ENCODE results near the gene ARHGAP42.
"Not testable (repeated sequence)": the region's sequence is repeated elsewhere in the genome, so short reads cannot be mapped to it uniquely, and the experiment has no call there.

ARHGAP42 gene

DNA sequence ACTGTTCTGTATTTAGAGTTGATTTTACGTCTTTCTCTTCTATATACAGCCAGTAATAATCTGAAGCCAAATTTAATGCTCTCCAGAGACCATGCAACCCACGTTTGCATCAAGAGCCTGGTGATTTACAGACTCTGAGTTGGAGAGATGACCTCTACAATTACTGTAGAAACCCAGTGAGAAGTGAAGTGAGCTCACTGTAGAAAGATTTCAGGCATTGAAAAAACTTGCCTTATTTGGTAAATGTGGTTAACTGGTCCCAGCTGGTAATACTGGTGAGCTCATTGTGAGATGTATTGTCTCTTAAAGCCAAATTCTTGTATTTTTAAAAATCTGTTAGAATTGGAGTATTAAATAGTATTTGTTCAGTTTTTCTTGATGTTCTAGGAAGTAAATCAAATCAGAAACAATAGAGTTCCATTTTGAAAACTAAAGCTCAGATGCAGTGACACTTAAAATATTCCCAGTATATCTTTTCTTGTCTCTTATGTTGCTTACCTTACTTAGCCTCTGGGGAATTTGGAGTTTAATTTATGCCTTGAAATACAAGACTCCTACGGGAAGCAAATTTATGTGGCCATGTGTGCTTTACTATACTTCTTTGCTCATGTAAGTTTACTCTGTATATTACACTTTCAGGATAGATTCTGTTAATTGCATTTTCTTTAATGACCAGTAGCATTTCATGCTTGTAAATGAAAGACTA lies 189.9 kb downstream of the ARHGAP42 start:
- no peak for DNase-seq

DNA sequence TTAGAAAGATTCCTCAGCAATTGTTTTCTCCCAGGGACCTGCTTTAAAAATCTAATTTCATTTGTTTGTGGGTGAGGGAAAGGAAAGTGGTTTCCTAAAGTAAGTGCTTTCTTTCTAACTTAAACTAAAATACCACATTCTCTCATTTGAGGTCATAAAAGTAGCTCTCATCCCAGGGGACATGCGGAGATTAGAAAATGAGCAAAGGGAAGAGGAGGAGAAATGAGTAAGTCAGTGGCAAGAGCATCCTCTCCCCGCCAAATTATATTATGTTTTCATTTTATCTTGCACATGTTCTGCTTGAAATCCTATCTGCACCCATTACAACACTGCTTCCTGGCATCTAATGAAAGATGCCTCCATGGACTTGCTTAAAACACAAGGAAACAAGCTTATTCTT lies 191.4 kb downstream of the ARHGAP42 start:
- DNase-seq = no peak

- no peak for DNase-seq
Observed at GRCh38 chr11:100882957-100883356, 195.9 kb downstream of the ARHGAP42 start.

DNA sequence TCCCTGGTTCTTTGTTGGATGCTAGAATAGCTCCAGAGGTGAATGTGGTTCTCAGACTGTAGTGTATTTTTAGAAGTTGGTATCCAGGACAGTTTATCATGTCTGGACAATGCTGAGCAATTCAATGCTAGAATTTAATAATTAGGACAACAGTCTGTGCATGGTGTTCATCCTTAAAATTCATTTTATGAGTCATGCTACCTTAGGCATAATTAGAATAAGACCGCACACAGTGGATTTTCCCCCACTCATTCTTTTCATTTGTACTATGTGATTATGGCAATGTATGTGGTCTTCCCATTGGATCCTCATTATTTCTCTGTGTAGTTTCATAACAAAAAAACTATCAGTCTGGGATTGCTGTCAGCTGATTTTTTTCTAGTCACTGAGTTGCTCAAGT lies 196.7 kb downstream of the ARHGAP42 start:
- no peak for DNase-seq

GRCh38 chr11:100887659-100888058 lies 200.6 kb downstream of the ARHGAP42 start:
- no peak for DNase-seq

DNA sequence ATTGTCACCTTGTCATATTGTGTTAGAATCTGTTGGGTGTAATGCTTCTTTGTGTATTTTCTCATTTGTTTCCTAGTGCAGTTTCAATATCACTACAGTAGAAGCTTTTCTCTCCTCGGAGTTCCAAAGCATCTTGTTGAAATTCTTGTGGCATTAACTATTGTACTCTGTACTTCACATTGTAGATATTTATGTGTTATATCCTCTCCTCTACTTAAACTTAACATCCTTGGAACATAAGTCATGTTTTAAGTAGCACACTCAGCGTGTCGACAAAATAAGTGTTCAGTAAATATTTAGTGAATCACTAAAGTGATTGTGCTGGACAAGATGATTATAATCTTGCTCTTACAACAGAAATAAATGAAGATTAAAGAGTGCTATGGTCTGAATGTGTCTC lies 201.7 kb downstream of the ARHGAP42 start:
- no peak for DNase-seq

GRCh38 chr11:100889758-100890157 lies 202.7 kb downstream of the ARHGAP42 start:
- DNase-seq = no peak

GRCh38 chr11:100890789-100891188 lies 203.7 kb downstream of the ARHGAP42 start:
- DNase-seq = no peak

DNA sequence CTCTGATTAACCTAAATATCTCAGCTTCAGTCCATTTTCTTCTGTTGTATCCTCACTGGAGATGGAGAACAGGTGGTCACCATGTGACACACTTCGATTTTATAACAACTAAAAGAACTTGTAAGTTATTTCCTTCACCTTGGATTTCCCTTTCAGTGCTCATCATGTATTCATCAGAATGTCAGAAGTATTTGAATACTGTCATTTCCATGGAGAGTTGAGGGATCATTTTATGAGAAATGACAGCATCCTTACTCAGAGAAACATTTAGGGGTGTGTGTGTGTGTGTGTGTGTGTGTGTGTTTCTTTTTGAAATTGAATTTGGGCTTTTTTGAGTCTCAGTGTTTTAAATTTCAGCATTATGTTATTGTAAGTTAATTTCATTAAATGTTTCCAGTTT lies 205.8 kb downstream of the ARHGAP42 start:
- no peak for DNase-seq

GRCh38 chr11:100895449-100895848 lies 208.4 kb downstream of the ARHGAP42 start:
- no peak for DNase-seq

DNA sequence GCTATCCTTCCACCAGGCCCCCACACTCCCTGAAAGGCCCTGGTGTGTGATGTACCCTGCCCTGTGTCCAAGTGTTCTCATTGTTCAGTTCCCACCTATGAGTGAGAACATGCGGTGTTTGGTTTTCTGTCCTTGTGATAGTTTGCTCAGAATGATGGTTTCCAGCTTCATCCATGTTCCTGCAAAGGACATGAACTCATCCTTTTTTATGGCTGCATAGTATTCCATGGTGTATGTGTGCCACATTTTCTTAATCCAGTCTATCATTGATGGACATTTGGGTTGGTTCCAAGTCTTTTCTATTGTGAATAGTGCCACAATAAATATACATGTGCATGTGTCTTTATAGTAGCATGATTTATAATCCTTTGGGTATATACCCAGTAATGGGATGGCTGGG lies 208.9 kb downstream of the ARHGAP42 start:
- not testable (repeated sequence) for DNase-seq

GRCh38 chr11:100901471-100901870 lies 214.4 kb downstream of the ARHGAP42 start:
- DNase-seq = not testable (repeated sequence)

- DNase-seq = no peak
Observed at GRCh38 chr11:100902454-100903141, 215.5 kb downstream of the ARHGAP42 start.

- no peak for DNase-seq
Observed at GRCh38 chr11:100903284-100903683, 216.2 kb downstream of the ARHGAP42 start.

- DNase-seq = no peak
Observed at GRCh38 chr11:100905684-100906083, 218.6 kb downstream of the ARHGAP42 start.

GRCh38 chr11:100908746-100909145 lies 221.7 kb downstream of the ARHGAP42 start:
- no peak for DNase-seq

GRCh38 chr11:100910808-100911207 lies 223.7 kb downstream of the ARHGAP42 start:
- DNase-seq = no peak

- DNase-seq = no peak
Observed at GRCh38 chr11:100914415-100915110, 227.5 kb downstream of the ARHGAP42 start.

GRCh38 chr11:100918551-100919500 lies 231.7 kb downstream of the ARHGAP42 start:
- DNase-seq = no peak

- no peak for DNase-seq
Observed at GRCh38 chr11:100920593-100920992, 233.5 kb downstream of the ARHGAP42 start.

GRCh38 chr11:100922121-100922520 lies 235.0 kb downstream of the ARHGAP42 start:
- no peak for DNase-seq

DNA sequence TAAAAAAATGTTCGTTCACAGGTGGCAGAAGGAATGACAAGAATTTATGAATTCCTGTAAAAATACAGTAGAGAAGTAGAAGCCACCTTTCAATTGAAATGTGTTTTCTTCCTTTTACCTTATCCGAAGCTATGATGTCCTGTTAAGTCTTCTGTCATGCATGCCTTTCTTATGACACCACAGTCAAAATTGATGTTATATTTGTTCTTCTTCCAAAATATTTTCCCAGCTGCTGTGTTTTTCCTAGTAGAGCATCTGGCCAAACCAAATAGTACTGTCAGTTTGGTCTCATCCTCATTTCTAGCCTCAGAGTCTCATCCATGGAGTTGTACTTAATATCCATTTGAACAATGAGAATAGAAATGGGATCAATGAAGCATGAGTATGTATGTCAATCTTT lies 236.5 kb downstream of the ARHGAP42 start:
- no peak for DNase-seq

DNA sequence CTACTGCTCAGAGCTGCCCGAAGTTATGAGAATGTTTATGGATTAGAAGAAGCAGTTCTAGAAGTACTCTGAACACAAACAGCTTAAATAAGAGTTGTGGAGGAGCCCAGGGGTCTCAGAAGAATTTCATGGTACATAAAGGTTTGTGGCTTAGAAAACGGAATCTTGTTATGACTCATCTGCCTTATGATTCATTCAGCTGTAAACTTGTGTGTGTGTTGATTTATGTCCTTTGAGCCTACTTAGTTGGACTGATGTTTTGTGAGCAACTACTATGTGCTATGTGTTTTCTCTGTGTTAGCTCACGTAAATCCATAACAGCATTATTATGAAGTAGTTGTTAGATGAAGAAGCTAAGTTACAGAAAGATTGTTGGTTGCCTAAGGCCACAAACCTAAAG lies 238.8 kb downstream of the ARHGAP42 start:
- DNase-seq = no peak
